HT1080 (cell line): Measurements from ENCODE around the gene TFR2. TPM values are rescaled to one million over a fixed set of nuclear protein-coding genes. Genes with fewer than 3 reads are reported as not detected.

ENCODE experiments used
- DNase-seq: peaks from one replicate; pipeline ENCODE4 v3.0.0-alpha.2; 2015; ENCODE audit warnings: low read depth
- small RNA-seq: library from RNA; depleted of rRNA; stranded (forward); fragments of <200 nt; gene quantifications from one replicate; pipeline ENCODE3, GENCODE V24; 2014
- total RNA-seq: library from RNA; depleted of rRNA; stranded (reverse); fragments of >200 nt; shearing (Covaris generic); gene quantifications from 2 replicates; pipeline ENCODE4 v1.2.3, GENCODE V29; 2014; rRNA removed

Gene TFR2
- total RNA-seq, 1 experiment from 2014 or later, result not detected

DNA sequence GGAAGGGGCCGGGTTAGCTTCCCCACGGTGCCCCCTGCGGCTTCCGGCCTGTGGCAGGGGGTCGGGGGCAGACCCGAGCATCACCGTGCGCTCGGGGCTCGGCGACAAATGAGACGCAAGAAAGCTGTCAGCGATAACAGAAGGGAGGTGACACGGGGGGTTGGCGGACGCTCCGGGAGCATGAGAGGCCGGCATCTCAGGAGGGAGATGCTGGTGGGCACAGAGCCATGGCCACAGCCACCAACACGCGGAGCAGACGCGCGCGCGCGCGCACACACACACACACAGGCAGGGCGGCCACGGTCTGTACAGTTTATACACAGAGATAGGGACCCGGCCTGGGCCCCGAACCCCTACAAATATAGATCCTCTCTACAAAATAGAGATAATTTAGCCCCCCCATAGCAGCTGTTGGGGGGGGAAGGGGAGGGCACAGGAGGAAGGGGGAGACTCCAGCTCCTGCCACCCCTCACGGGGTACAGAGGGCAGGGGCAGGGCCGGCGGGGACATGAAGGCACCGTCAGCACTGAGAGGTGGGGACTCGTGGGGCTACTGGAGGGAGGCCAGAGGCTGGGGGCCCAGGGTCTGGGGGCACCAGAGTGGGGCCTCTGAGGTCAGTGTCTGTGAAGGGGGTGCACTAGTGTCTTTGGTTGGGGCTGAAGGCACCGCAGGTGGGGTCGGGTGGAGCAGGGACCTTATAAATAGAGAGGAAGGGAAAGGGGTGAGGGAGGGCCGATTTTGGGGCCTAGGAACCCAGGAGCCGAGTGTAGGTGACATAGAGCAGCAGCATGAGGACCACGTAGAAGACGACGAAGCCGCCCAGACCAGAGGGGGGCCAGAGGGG is 66.8 kb downstream of the TFR2 start:
- DNase-seq, result no peak

DNA sequence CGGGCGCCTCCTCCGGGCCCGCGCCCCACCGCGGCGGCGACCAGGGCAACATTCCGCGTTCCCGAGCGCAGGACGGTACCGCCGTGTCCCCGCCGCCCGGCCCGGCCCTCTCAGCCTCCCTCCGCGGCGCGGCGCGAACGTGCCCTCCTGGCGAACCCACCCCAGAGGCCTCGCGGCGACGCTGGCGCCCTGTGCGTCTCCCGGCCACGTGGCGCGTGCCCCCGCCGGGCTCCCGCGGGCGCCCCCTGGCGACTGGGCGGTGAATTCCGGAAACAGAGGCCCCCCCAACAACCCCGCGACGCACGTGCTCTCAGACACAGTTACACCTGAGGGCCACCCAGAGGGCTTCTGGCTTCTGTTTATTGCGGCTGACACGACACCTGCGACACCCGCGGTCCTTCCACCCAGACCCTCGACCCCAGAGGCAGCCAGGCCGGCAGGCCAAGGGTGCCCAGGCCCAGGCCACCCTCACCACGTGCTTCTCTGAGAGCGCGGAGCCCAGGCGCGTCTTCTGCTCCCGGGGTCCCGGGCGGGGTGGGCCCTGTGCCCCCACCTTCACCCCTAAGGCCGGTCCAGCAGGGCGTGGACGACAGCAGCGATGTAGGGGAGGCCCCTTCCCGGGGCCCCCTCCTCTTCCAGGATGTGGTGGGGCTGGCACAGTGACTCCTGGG is 67.5 kb downstream of the TFR2 start, which contains the start of gene SAP25:
Gene SAP25, minus strand, starts transcription at position 210 of the 671 bp plus-strand sequence. Its CDS starts 158 bp downstream, at position 52.
- DNase-seq, result no peak

- DNase-seq, result no peak
Measured at GRCh38 chr7:100572949-100573675, 68.2 kb downstream of the TFR2 start.

DNA sequence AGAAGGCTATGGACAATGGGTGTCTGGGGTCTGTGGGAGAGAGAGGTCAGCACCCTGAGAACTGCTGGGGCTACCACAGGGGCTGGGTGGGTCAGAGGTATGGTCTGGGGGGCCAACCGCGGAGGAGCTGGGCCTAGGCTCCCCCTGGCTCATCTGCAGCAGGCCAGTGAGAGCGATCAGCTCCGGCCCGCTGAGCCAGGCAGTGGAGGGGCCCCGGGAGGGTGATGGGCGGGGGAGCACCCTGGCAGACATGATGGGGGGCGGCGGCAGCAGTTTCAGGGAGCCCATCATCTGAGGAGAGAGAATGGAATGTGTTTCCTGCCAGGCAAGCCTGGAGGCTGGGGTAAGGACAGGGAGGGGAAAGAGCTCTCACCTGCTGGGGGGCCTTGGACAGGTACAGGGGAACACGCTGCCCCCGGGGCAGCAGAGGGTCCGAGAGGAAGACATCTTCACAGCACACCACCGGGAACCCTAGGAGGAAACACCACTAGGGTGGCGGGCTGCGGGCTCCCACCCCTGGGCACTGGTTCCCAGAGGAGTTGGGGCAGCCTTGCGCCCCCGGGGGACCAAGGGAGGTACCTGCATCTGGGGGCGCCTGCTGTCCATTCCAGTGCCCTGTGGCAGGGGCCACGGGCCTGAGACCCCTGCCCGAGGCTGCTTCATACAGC is 68.9 kb downstream of the TFR2 start:
- DNase-seq, result no peak

GRCh38 chr7:100571829-100572116 is 69.6 kb downstream of the TFR2 start:
- DNase-seq, result no peak

DNA sequence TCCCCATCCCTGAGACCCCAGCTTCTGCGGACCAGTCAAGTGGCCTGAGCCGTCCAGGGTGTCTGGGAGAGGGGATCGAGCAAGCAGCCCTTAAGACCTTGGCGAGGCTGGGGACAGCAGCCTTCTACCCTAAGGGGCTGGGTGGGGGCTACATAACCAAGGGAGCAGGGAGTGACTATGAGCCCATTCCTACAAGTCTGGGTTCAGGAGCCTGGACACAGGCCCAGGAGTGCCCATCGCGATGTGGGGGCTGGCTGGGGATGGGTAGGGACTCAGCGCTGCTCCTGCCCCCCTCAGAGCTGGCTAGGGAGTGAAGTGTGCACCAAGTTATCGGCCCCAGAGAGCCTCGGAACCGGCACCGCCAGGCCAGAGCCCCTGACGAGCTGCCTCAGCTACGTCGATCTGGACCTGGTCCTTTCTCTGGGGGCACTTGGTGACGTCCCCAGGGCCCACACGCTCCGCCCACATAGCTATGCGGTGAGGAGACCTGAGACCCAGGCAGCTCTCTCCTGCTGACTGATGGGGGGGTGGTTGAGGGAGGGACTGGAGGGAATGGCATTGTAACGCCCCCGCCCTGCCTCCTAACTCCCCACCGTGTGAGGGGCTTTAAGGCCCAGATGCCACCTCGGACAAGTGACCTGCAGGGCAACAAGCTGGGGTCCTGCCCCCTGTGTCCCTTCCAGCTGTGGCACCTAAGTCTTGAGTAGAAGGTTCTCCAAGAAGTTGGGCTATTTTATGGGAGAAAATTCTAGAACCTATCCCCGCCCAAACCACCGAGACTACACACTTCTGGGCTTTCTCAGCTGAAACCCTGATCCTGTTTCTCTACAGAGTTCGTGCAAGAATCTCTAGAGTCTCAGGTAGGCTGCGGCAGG is 70.2 kb downstream of the TFR2 start:
- no peak for DNase-seq

Small RNA genes lying within 50 kb of the gene (small RNA-seq; reads per million reads assigned to genes)
- gene SAP25, result not detected

Other genes starting within 250 kb of the TFR2 start
- gene ZCWPW1, start 212.8 kb downstream of the TFR2 start, total RNA-seq, result 1.0 and 1.1 TPM in 2 replicates
- gene MEPCE, start 211.7 kb downstream of the TFR2 start, total RNA-seq, result 69.7 and 86.6 TPM in 2 replicates
- 47.7 and 64.3 TPM in 2 replicates for gene PPP1R35, start 205.1 kb downstream of the TFR2 start, total RNA-seq
- gene SPACDR, start 177.3 kb downstream of the TFR2 start, total RNA-seq, result 0.85 TPM in 1 of 2 replicates, not detected in the other
- gene TSC22D4, start 162.3 kb downstream of the TFR2 start, total RNA-seq, result 58.9 and 65.7 TPM in 2 replicates
- gene NYAP1, start 157.6 kb downstream of the TFR2 start, total RNA-seq, result 0.10 and 0.20 TPM in 2 replicates
- 13.5 and 19.9 TPM in 2 replicates for gene AGFG2, start 102.3 kb downstream of the TFR2 start, total RNA-seq
- 0.43 and 1.6 TPM in 2 replicates for gene SAP25, start 67.7 kb downstream of the TFR2 start, total RNA-seq
- 14.3 and 19.7 TPM in 2 replicates for gene LRCH4, start 55.4 kb downstream of the TFR2 start, total RNA-seq
- 0.37 TPM in 1 of 2 replicates, not detected in the other for gene FBXO24, start 55.2 kb downstream of the TFR2 start, total RNA-seq
- gene PCOLCE, start 39.2 kb downstream of the TFR2 start, total RNA-seq, result 0.73 and 1.5 TPM in 2 replicates
- 3.6 and 13.0 TPM in 2 replicates for gene MOSPD3, start 29.0 kb downstream of the TFR2 start, total RNA-seq
- gene ACTL6B, start 14.9 kb upstream of the TFR2 start, total RNA-seq, result not detected in 2 replicates
- 92.6 and 162 TPM in 2 replicates for gene GNB2, start 32.2 kb upstream of the TFR2 start, total RNA-seq
- 11.9 and 13.8 TPM in 2 replicates for gene GIGYF1, start 52.7 kb upstream of the TFR2 start, total RNA-seq
- 167 and 168 TPM in 2 replicates for gene POP7, start 64.6 kb upstream of the TFR2 start, total RNA-seq
- not detected in 2 replicates for gene EPO, start 78.9 kb upstream of the TFR2 start, total RNA-seq
- gene ZAN, start 92.0 kb upstream of the TFR2 start, total RNA-seq, result not detected in 2 replicates
- 37.1 and 39.4 TPM in 2 replicates for gene EPHB4, start 186.0 kb upstream of the TFR2 start, total RNA-seq
- 19.9 and 27.4 TPM in 2 replicates for gene SLC12A9, start 211.2 kb upstream of the TFR2 start, total RNA-seq
- 164 and 171 TPM in 2 replicates for gene TRIP6, start 225.8 kb upstream of the TFR2 start, total RNA-seq
- gene SRRT, start 233.6 kb upstream of the TFR2 start, total RNA-seq, result 119 and 127 TPM in 2 replicates
- gene UFSP1, start 248.2 kb upstream of the TFR2 start, total RNA-seq, result 7.4 and 8.9 TPM in 2 replicates